Nephron (organoid): ENCODE measurements around the gene ADAMTSL5.

ENCODE experiments used
- H3K27ac Mint-ChIP-seq, 3 experiments: 2 replicates each; pipeline ENCODE4 v1.8.0; 2020; ENCODE audit warnings: mixed read lengths in 3 of 3, mild to moderate bottlenecking in 2 of 3, moderate library complexity in 1 of 3
- H3K27me3 Mint-ChIP-seq: 2 replicates; pipeline ENCODE4 v1.8.0; 2021; ENCODE audit warnings: low read depth, mild to moderate bottlenecking, moderate library complexity, mixed read lengths
- H3K36me3 Mint-ChIP-seq: 2 replicates; pipeline ENCODE4 v1.8.0; 2020; ENCODE audit warnings: low read depth, mixed read lengths
- H3K4me1 Mint-ChIP-seq: 2 replicates; pipeline ENCODE4 v1.8.0; 2020; ENCODE audit warnings: mixed read lengths
- H3K4me3 Mint-ChIP-seq, 3 experiments: 2 replicates each; pipeline ENCODE4 v1.8.0; 2020; ENCODE audit warnings: mild to moderate bottlenecking in 3 of 3, mixed read lengths in 3 of 3, moderate library complexity in 2 of 3
- H3K9me3 Mint-ChIP-seq: 2 replicates; pipeline ENCODE4 v1.8.0; 2020; ENCODE audit warnings: mixed read lengths
- CTCF ChIP-seq, 3 experiments: fragments of 200-600 bp; sonication (generic); IDR thresholded peaks; one replicate each; pipeline ENCODE4 v1.5.0; 2021; ENCODE audit warnings: antibody characterized with exemption in 3 of 3; ENCODE audit not compliant: unreplicated experiment in 3 of 3

Gene ADAMTSL5

GRCh38 chr19:1510807-1511206 lies 2.0 kb downstream of the ADAMTSL5 start:
- H3K9me3 Mint-ChIP-seq: no peaks in the 10 kb centered on the region
- H3K36me3 Mint-ChIP-seq: no peaks in the 10 kb centered on the region
- peak overlapping the region in 2 of 3 experiments; percentile 59 to 67 for H3K4me3 Mint-ChIP-seq
- H3K4me1 Mint-ChIP-seq: peaks cover 26% of the 10 kb centered on the region
- TF ChIP-seq CTCF (IDR thresholded peaks at IDR 0.05; ENCODE audit: unreplicated experiment in 3 of 3): no peak
- H3K27me3 Mint-ChIP-seq: peaks cover 33% of the 10 kb centered on the region
- H3K27ac Mint-ChIP-seq: no peak overlapping the region

GRCh38 chr19:1510442-1510806 lies 2.4 kb downstream of the ADAMTSL5 start:
- H3K27me3 Mint-ChIP-seq: peaks cover 34% of the 10 kb centered on the region
- peak overlapping the region in 1 of 3 experiments; percentile 67 for H3K4me3 Mint-ChIP-seq
- H3K36me3 Mint-ChIP-seq: no peaks in the 10 kb centered on the region
- no peak overlapping the region for H3K27ac Mint-ChIP-seq
- TF ChIP-seq CTCF (IDR thresholded peaks at IDR 0.05; ENCODE audit: unreplicated experiment in 3 of 3): no peak
- H3K4me1 Mint-ChIP-seq: peaks cover 26% of the 10 kb centered on the region
- H3K9me3 Mint-ChIP-seq: no peaks in the 10 kb centered on the region

GRCh38 chr19:1509602-1510441 lies 3.0 kb downstream of the ADAMTSL5 start:
- no peaks in the 10 kb centered on the region for H3K36me3 Mint-ChIP-seq
- peaks cover 36% of the 10 kb centered on the region for H3K27me3 Mint-ChIP-seq

GRCh38 chr19:1508507-1508856 lies 4.3 kb downstream of the ADAMTSL5 start:
- no peak for TF ChIP-seq CTCF (IDR thresholded peaks at IDR 0.05; ENCODE audit: unreplicated experiment in 3 of 3)
- Mint-ChIP-seq H3K9me3 (no peaks in the 10 kb centered on the region), H3K36me3 (no peaks in the 10 kb centered on the region), H3K27ac (peak overlapping the region in 1 of 3 experiments; percentile 14), H3K4me1 (peaks cover 31% of the 10 kb centered on the region), H3K27me3 (peaks cover 39% of the 10 kb centered on the region), H3K4me3 (peak overlapping the region; percentile 30 to 91 (median 58))

More at GRCh38 chr19:1509602-1510441, 3.0 kb downstream of the ADAMTSL5 start:
- H3K9me3 Mint-ChIP-seq: no peaks in the 10 kb centered on the region
- H3K4me1 Mint-ChIP-seq: peaks cover 26% of the 10 kb centered on the region
- peak overlapping the region; percentile 37 to 65 (median 52) for H3K4me3 Mint-ChIP-seq
- H3K27ac Mint-ChIP-seq: peak overlapping the region; percentile 65 to 89 (median 71)
- TF ChIP-seq CTCF (IDR thresholded peaks at IDR 0.05; ENCODE audit: unreplicated experiment in 3 of 3): no peak

GRCh38 chr19:1507763-1508506 lies 4.9 kb downstream of the ADAMTSL5 start:
- Mint-ChIP-seq H3K4me1 (peaks cover 31% of the 10 kb centered on the region), H3K27ac (peak overlapping the region; percentile 91 to 97 (median 94)), H3K4me3 (peak overlapping the region; percentile 86 to 91 (median 87)), H3K9me3 (no peaks in the 10 kb centered on the region), H3K36me3 (no peaks in the 10 kb centered on the region), H3K27me3 (peaks cover 44% of the 10 kb centered on the region)
- no peak for TF ChIP-seq CTCF (IDR thresholded peaks at IDR 0.05; ENCODE audit: unreplicated experiment in 3 of 3)
